SK-N-MC (cell line): ENCODE data around the gene PRICKLE2.

Experiments
- DNase-seq: peaks from one replicate; pipeline ENCODE4 v3.0.0-alpha.2; 2011; ENCODE audit warnings: low read depth, low spot score
- H3K27ac ChIP-seq: fragments of 200-600 bp; sonication (generic); 2 replicates; pipeline ENCODE4 v1.5.1; 2016; ENCODE audit warnings: mixed run types
- H3K36me3 ChIP-seq: fragments of 200-600 bp; sonication (generic); 2 replicates; pipeline ENCODE4 v1.6.1; 2017; ENCODE audit warnings: antibody characterized with exemption, low read length, mixed read lengths; ENCODE audit not compliant: insufficient read depth
- H3K4me3 ChIP-seq: fragments of 200-600 bp; sonication (generic); 2 replicates; pipeline ENCODE4 v1.5.1; 2016
- H3K9ac ChIP-seq: fragments of 200-600 bp; sonication (generic); 2 replicates; pipeline ENCODE4 v1.8.0; 2017; ENCODE audit warnings: mixed run types, mixed read lengths; ENCODE audit not compliant: insufficient read length
- H3K9me3 ChIP-seq: fragments of 200-600 bp; sonication (generic); 2 replicates; pipeline ENCODE4 v1.6.1; 2017; ENCODE audit warnings: low read depth, mild to moderate bottlenecking, antibody characterized with exemption, low read length, moderate library complexity, mixed read lengths
- EZH2 ChIP-seq: fragments of 200-600 bp; sonication (generic); IDR thresholded peaks from one replicate; pipeline ENCODE4 v1.6.1; 2017; ENCODE audit warnings: antibody characterized with exemption
- FOXP2 ChIP-seq: optimal IDR thresholded peaks from 2 replicates; pipeline ENCODE3; 2011; ENCODE audit warnings: mild to moderate bottlenecking, moderate library complexity; ENCODE audit not compliant: insufficient read depth; ENCODE audit errors: extremely low read length, control extremely low read depth
- POLR2AphosphoS5 ChIP-seq: IDR thresholded peaks from 2 replicates; pipeline ENCODE4 v1.6.1; 2012; ENCODE audit warnings: mild to moderate bottlenecking, low read depth, low read length, borderline replicate concordance

The PRICKLE2 gene

DNA sequence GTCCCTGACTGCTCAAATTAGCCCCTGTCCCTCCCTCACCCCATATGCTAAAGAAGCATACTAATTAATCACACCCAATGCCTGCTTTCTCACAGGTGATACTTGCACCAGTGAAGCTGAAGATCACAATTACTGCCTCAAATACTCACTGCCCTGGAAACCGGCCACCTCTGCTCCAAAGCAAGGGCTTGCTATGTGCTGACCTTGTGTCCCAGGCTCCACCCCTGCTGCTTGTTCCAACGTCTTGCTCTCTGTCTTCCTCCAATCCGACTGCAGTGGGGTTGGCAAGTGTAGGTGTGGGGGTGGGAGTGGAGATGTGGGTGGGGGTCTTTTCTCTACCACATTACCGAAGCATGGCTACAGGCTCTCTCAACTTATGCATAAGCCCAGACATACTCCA is 146.3 kb downstream of the PRICKLE2 start:
- no peaks in the 10 kb centered on the region for H3K9me3 ChIP-seq
- H3K36me3 ChIP-seq: no peaks in the 10 kb centered on the region
- no peak overlapping the region for H3K4me3 ChIP-seq
- no peak overlapping the region for H3K27ac ChIP-seq
- no peak overlapping the region for H3K9ac ChIP-seq
- no peak for DNase-seq
- TF ChIP-seq FOXP2: no peak
- no peak for TF ChIP-seq POLR2AphosphoS5
- TF ChIP-seq EZH2: no peak

GRCh38 chr3:64074895-64075679 is 150.2 kb downstream of the PRICKLE2 start:
- no peaks in the 10 kb centered on the region for H3K36me3 ChIP-seq
- no peak overlapping the region for H3K9ac ChIP-seq
- no peak for DNase-seq
- no peaks in the 10 kb centered on the region for H3K9me3 ChIP-seq
- no peak overlapping the region for H3K4me3 ChIP-seq
- TF ChIP-seq EZH2 (no peak), FOXP2 (no peak), POLR2AphosphoS5 (no peak)
- no peak overlapping the region for H3K27ac ChIP-seq

- H3K27ac ChIP-seq: no peak overlapping the region
- no peaks in the 10 kb centered on the region for H3K9me3 ChIP-seq
- no peaks in the 10 kb centered on the region for H3K36me3 ChIP-seq
- DNase-seq: no peak
- TF ChIP-seq POLR2AphosphoS5: no peak
- no peak for TF ChIP-seq EZH2
- TF ChIP-seq FOXP2: no peak
- no peak overlapping the region for H3K4me3 ChIP-seq
- no peak overlapping the region for H3K9ac ChIP-seq
Measured at GRCh38 chr3:64074060-64074459, 151.2 kb downstream of the PRICKLE2 start.

GRCh38 chr3:64073158-64073761 is 152.0 kb downstream of the PRICKLE2 start:
- Histone ChIP-seq H3K4me3 (no peak overlapping the region), H3K36me3 (no peaks in the 10 kb centered on the region), H3K9me3 (no peaks in the 10 kb centered on the region), H3K9ac (no peak overlapping the region), H3K27ac (no peak overlapping the region)
- TF ChIP-seq EZH2 (no peak), FOXP2 (no peak), POLR2AphosphoS5 (no peak)
- DNase-seq: no peak

DNA sequence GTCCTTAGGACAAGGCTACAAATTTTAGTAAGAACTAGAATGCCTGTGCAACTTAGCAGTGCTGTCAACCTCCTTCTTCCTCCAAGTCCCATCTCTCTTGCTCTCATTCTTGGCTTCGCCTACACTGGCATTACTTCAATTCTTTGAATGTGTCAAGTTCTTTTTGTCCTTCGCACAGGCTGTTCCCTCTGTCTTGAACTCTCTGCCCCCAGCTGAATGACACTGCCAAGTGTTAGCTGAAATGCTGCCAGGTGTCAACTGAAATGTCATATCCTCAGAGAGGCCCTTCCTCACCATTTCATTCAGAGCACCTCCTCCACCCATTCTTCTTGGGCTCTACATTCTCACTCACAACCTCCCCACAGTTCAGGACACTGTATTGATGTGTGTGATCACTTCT is 153.1 kb downstream of the PRICKLE2 start:
- no peaks in the 10 kb centered on the region for H3K9me3 ChIP-seq
- no peak for DNase-seq
- H3K27ac ChIP-seq: no peak overlapping the region

DNA sequence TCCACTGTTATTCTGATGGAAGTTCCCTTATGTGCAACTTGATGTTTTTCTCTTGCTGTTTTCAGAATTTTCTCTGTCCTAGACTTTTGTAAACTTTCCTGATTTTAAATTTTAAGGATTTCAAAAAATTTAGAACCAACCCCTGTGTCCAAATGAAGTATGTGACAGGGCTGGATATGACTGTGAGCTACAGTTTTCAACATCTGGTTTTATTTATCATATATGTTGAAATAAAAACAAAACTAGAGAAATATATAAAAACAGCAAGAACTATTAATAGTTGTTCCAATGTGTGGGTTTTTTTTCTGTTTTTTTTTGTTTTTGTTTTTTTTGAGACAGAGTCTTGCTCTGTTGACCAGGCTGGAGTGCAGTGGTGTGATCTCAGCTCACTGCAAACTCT is 154.6 kb downstream of the PRICKLE2 start:
- Histone ChIP-seq H3K9me3 (no peaks in the 10 kb centered on the region), H3K36me3 (no peaks in the 10 kb centered on the region), H3K27ac (no peak overlapping the region), H3K9ac (no peak overlapping the region), H3K4me3 (no peak overlapping the region)
- TF ChIP-seq EZH2: no peak
- no peak for TF ChIP-seq POLR2AphosphoS5
- TF ChIP-seq FOXP2: no peak
- no peak for DNase-seq

More for the DNA sequence above, 153.1 kb downstream of the PRICKLE2 start:
- H3K9ac ChIP-seq: no peak overlapping the region
- H3K36me3 ChIP-seq: no peaks in the 10 kb centered on the region
- no peak overlapping the region for H3K4me3 ChIP-seq
- no peak for TF ChIP-seq FOXP2
- TF ChIP-seq POLR2AphosphoS5: no peak
- TF ChIP-seq EZH2: no peak

- no peak overlapping the region for H3K27ac ChIP-seq
- no peaks in the 10 kb centered on the region for H3K36me3 ChIP-seq
- no peak overlapping the region for H3K9ac ChIP-seq
- no peak for DNase-seq
- H3K4me3 ChIP-seq: no peak overlapping the region
- H3K9me3 ChIP-seq: no peaks in the 10 kb centered on the region
- TF ChIP-seq FOXP2: no peak
Measured at GRCh38 chr3:64067506-64068346, 157.5 kb downstream of the PRICKLE2 start.

DNA sequence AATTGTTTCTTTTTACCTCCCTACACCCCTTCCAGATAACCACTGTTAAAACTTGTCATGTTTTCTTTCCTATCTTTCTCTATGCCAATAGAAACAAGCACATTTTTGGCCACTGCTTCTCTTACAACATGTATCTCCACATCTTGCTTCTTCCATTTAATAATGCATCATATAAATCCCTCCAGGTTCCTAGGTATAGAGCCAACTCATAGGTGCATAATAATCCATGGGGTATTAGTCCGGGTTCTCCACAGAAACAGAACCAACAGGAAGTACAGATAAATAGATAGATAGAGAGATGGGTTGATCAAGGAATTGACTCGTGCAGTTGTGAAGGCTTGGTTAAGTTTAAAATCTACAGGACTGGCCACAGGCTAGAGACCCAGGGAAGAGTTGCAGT is 160.5 kb downstream of the PRICKLE2 start:
- Histone ChIP-seq H3K9me3 (no peaks in the 10 kb centered on the region), H3K36me3 (no peaks in the 10 kb centered on the region), H3K9ac (no peak overlapping the region), H3K27ac (no peak overlapping the region), H3K4me3 (no peak overlapping the region)
- TF ChIP-seq EZH2: no peak
- no peak for TF ChIP-seq POLR2AphosphoS5
- TF ChIP-seq FOXP2: no peak
- DNase-seq: no peak
